WERI-Rb-1 (cell line): ENCODE results near the gene CGB3.
A peak's percentile ranks its signal among the peaks of the same experiment; 100 is the strongest.
"Not testable (repeated sequence)": the region's sequence is repeated elsewhere in the genome, so short reads cannot be mapped to it uniquely, and the experiment has no call there.

Source experiments
- DNase-seq: peaks from one replicate; pipeline ENCODE4 v3.0.0-alpha.2; 2020
- H3K27ac ChIP-seq: fragments of 250-450 bp; sonication (Bioruptor Pico); 2 replicates; pipeline ENCODE4 v1.5.1; 2020; ENCODE audit warnings: mild to moderate bottlenecking, moderate library complexity
- H3K27me3 ChIP-seq: fragments of 250-450 bp; sonication (Bioruptor Pico); 2 replicates; pipeline ENCODE4 v1.5.1; 2021; ENCODE audit warnings: mild to moderate bottlenecking, low read depth, moderate library complexity; ENCODE audit not compliant: insufficient read depth, severe bottlenecking
- H3K36me3 ChIP-seq: fragments of 250-450 bp; sonication (Bioruptor Pico); 2 replicates; pipeline ENCODE4 v1.5.1; 2020; ENCODE audit warnings: mild to moderate bottlenecking, moderate library complexity
- H3K4me3 ChIP-seq: 2 replicates; pipeline ENCODE4 v1.5.1; 2011; ENCODE audit warnings: low read depth, mild to moderate bottlenecking, control low read depth, low read length
- H3K9me3 ChIP-seq: fragments of 250-450 bp; sonication (Bioruptor Pico); 2 replicates; pipeline ENCODE4 v1.5.1; 2021; ENCODE audit warnings: mild to moderate bottlenecking, moderate library complexity; ENCODE audit not compliant: severe bottlenecking
- CTCF ChIP-seq: IDR thresholded peaks from 2 replicates; pipeline ENCODE4 v1.5.1; 2011; ENCODE audit warnings: low read depth, mild to moderate bottlenecking, control low read depth, inconsistent platforms, low read length

The CGB3 gene

GRCh38 chr19:49058562-49058961, 34.4 kb upstream of the CGB3 start:
- no peaks in the 10 kb centered on the region for H3K36me3 ChIP-seq
- no peaks in the 10 kb centered on the region for H3K27me3 ChIP-seq
- H3K4me3 ChIP-seq = no peak overlapping the region
- TF ChIP-seq CTCF = no peak
- no peak overlapping the region for H3K27ac ChIP-seq
- DNase-seq = peak; percentile 56
- no peaks in the 10 kb centered on the region for H3K9me3 ChIP-seq

- no peaks in the 10 kb centered on the region for H3K9me3 ChIP-seq
- no peak for TF ChIP-seq CTCF
- H3K27me3 ChIP-seq = no peaks in the 10 kb centered on the region
- H3K36me3 ChIP-seq = no peaks in the 10 kb centered on the region
- DNase-seq = no peak
- H3K27ac ChIP-seq = no peak within 1 kb of the TSS
- H3K4me3 ChIP-seq = peak within 1 kb of the TSS; percentile 52
Measured at GRCh38 chr19:49057636-49058234, 33.6 kb upstream of the CGB3 start, which contains the start of gene CGB7. Gene CGB7, minus strand, starts transcription at chr19:49057749. Its CDS starts 2,374 bp downstream, at chr19:49055375.

- H3K9me3 ChIP-seq, H3K36me3 ChIP-seq, H3K27me3 ChIP-seq, DNase-seq, H3K27ac ChIP-seq: not testable (repeated sequence)
- peak overlapping the region; percentile 52 for H3K4me3 ChIP-seq
Measured at GRCh38 chr19:49056902-49057596, 32.9 kb upstream of the CGB3 start.

- H3K4me3 ChIP-seq = peak overlapping the region; percentile 52
- H3K27me3 ChIP-seq = no peaks in the 10 kb centered on the region
- no peaks in the 10 kb centered on the region for H3K9me3 ChIP-seq
- H3K36me3 ChIP-seq = no peaks in the 10 kb centered on the region
- DNase-seq = peak; percentile 72
- peak overlapping the region; percentile 15; the same call in 1 of the 2 replicates for H3K27ac ChIP-seq
- TF ChIP-seq CTCF = 0 out of 2 replicates have a peak, but pooled peaks have one; percentile 5
Measured at GRCh38 chr19:49056101-49056901, 32.2 kb upstream of the CGB3 start.

GRCh38 chr19:49050376-49051033, 26.4 kb upstream of the CGB3 start:
- not testable (repeated sequence) for H3K4me3 ChIP-seq, DNase-seq, H3K27ac ChIP-seq, H3K36me3 ChIP-seq, H3K9me3 ChIP-seq, H3K27me3 ChIP-seq

- H3K27me3 ChIP-seq, H3K36me3 ChIP-seq, H3K27ac ChIP-seq, H3K9me3 ChIP-seq, H3K4me3 ChIP-seq, DNase-seq: not testable (repeated sequence)
Measured at GRCh38 chr19:49049834-49050233, 25.7 kb upstream of the CGB3 start.

- H3K27ac ChIP-seq, DNase-seq, H3K27me3 ChIP-seq: not testable (repeated sequence)
Measured at GRCh38 chr19:49049011-49049410, 24.9 kb upstream of the CGB3 start, which contains the start of gene CGB8. Gene CGB8, minus strand, starts transcription at chr19:49049111. Its CDS starts 372 bp downstream, at chr19:49048739.

GRCh38 chr19:49043548-49043947, 19.4 kb upstream of the CGB3 start, which contains the start of gene CGB5:
Gene CGB5, plus strand, starts transcription at chr19:49043848. Its CDS starts 362 bp downstream, at chr19:49044210.
- not testable (repeated sequence) for H3K27ac ChIP-seq, H3K9me3 ChIP-seq, H3K27me3 ChIP-seq, H3K4me3 ChIP-seq, H3K36me3 ChIP-seq, DNase-seq

More at GRCh38 chr19:49049011-49049410, 24.9 kb upstream of the CGB3 start, which contains the start of gene CGB8:
- H3K9me3 ChIP-seq, H3K36me3 ChIP-seq, H3K4me3 ChIP-seq: not testable (repeated sequence)

GRCh38 chr19:49042666-49043065, 18.5 kb upstream of the CGB3 start:
- H3K9me3 ChIP-seq, H3K27ac ChIP-seq, DNase-seq, H3K4me3 ChIP-seq, H3K27me3 ChIP-seq, H3K36me3 ChIP-seq: not testable (repeated sequence)
